ENCODE data around the gene MROH2A.

DNA sequence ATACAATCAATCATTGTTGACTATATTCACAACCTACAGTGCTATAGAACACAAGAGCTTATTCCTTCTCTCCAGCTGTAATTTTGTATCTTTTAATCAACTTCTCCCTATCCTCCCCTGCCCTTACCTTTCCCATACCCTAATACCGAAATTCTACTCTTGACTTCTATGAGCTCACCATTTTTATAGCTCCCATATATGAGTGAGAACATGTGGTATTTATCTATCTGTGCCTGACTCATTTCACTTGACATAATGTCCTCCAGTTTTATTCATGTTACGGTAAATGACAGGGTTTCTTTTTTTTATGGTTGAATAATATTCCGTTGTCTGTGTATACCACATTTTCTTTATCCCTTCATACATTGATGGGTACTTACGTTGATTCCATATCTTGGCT lies 2.6 kb downstream of the MROH2A start:
- no peak for TF ChIP-seq CTCF (IDR thresholded peaks at IDR 0.05; ENCODE audit: low read depth, low read length)
- TF ChIP-seq EZH2phosphoT487 (IDR thresholded peaks at IDR 0.05; ENCODE audit: low read depth): no peak
